Naive thymus-derived CD4-positive, alpha-beta T cell (primary cell): Measurements from ENCODE around the gene MATN1. TPM values are rescaled to one million over a fixed set of nuclear protein-coding genes. Genes with fewer than 3 reads are reported as not detected.

Experiments
- ATAC-seq: fragments of 150-1000 bp; cut with Tn5 transposase; 2 replicates; pipeline ENCODE4 v1.10.0; 2021; ENCODE audit warnings: mild to moderate bottlenecking, moderate library complexity
- CTCF ChIA-PET: fragments of 350-600 bp; sonication (Branson Sonifier 250); formaldehyde crosslinking; loops from one replicate; lab custom pipeline; 2021; ENCODE audit warnings: antibody characterized with exemption; lab: Charles Lee
- POLR2A ChIA-PET: fragments of 350-600 bp; sonication (Branson Sonifier 250); formaldehyde crosslinking; loops from one replicate; lab custom pipeline; 2021; ENCODE audit warnings: antibody characterized with exemption, inconsistent platforms; lab: Charles Lee
- DNase-seq, 9 donors: peaks; one replicate each; pipeline versions ENCODE4 v3.0.0 to v3.0.0-alpha.2; 2020 to 2022; ENCODE audit warnings: mixed read lengths in 1 of 9
- H3K27ac ChIP-seq: one replicate; pipeline ENCODE4 v1.7.0; 2013; ENCODE audit warnings: mild to moderate bottlenecking, low read depth, low read length, moderate library complexity
- H3K27me3 ChIP-seq, 2 donors: one replicate each; pipeline ENCODE4 v1.7.0; 2013; ENCODE audit warnings: low read length in 2 of 2, mild to moderate bottlenecking in 2 of 2, moderate library complexity in 2 of 2; ENCODE audit not compliant: control insufficient read depth in 2 of 2, insufficient read depth in 2 of 2
- H3K36me3 ChIP-seq, 3 experiments: 1 replicate in 2 of 3; 2 replicates in 1 of 3; pipeline ENCODE4 v1.7.0; 2013; ENCODE audit warnings: low read length in 3 of 3, mild to moderate bottlenecking in 3 of 3, moderate library complexity in 1 of 3; ENCODE audit not compliant: insufficient read depth in 3 of 3, control insufficient read depth in 2 of 3
- H3K4me1 ChIP-seq, 2 donors: one replicate each; pipeline ENCODE4 v1.7.0; 2013; ENCODE audit warnings: low read length in 2 of 2, mild to moderate bottlenecking in 2 of 2, moderate library complexity in 1 of 2; ENCODE audit not compliant: control insufficient read depth in 2 of 2, insufficient read depth in 2 of 2
- H3K4me3 ChIP-seq: 2 replicates; pipeline ENCODE4 v1.7.0; 2013; ENCODE audit warnings: mild to moderate bottlenecking, low read length
- H3K9me3 ChIP-seq, 3 experiments: 1 replicate in 2 of 3; 2 replicates in 1 of 3; pipeline ENCODE4 v1.7.0; 2013; ENCODE audit warnings: low read length in 3 of 3; ENCODE audit not compliant: control insufficient read depth in 2 of 3
- H3K27ac Mint-ChIP-seq, 9 donors: one replicate each; pipeline ENCODE4 v1.8.0; 2020 to 2022; ENCODE audit warnings: mixed read lengths in 9 of 9, mild to moderate bottlenecking in 8 of 9, moderate library complexity in 5 of 9, inconsistent platforms in 2 of 9
- H3K27me3 Mint-ChIP-seq, 5 donors: one replicate each; pipeline ENCODE4 v1.8.0; 2021 to 2022; ENCODE audit warnings: mixed read lengths in 5 of 5, mild to moderate bottlenecking in 1 of 5
- H3K36me3 Mint-ChIP-seq, 5 donors: one replicate each; pipeline ENCODE4 v1.8.0; 2020 to 2022; ENCODE audit warnings: mixed read lengths in 5 of 5, mild to moderate bottlenecking in 3 of 5, inconsistent platforms in 1 of 5
- H3K4me1 Mint-ChIP-seq, 7 donors: one replicate each; pipeline ENCODE4 v1.8.0; 2020 to 2022; ENCODE audit warnings: mixed read lengths in 7 of 7, mild to moderate bottlenecking in 3 of 7, inconsistent platforms in 1 of 7
- H3K4me3 Mint-ChIP-seq, 10 donors: one replicate each; pipeline ENCODE4 v1.8.0; 2020 to 2022; ENCODE audit warnings: mild to moderate bottlenecking in 10 of 10, mixed read lengths in 10 of 10, moderate library complexity in 6 of 10, inconsistent platforms in 2 of 10
- H3K9me3 Mint-ChIP-seq, 11 donors: one replicate each; pipeline ENCODE4 v1.8.0; 2020 to 2022; ENCODE audit warnings: mixed read lengths in 11 of 11, mild to moderate bottlenecking in 4 of 11, inconsistent platforms in 1 of 11, moderate library complexity in 1 of 11
- intact Hi-C, 2 donors: fragments of 100-400 bp; cut with micrococcal nuclease; formaldehyde crosslinking; loops; one replicate each; pipeline ENCODE4 v1.15.1; 2023
- polyA plus RNA-seq, 2 donors: library from polyadenylated mRNA; unstranded; fragments of 300-500 nt; fragmentation: Illumina TruSeq; gene quantifications; one replicate each; pipeline ENCODE4 v1.2.3, GENCODE V29; 2021
- total RNA-seq, 6 experiments: library from RNA in 5 of 6; stranded (reverse) in 5 of 6; gene quantifications; 1 replicate in 5 of 6; 2 replicates in 1 of 6; pipeline ENCODE4 v1.2.3 and lab custom pipeline; 2021 to 2026

The MATN1 gene
- total and polyA plus RNA-seq, 7 experiments from 2014 or later, result 0.08 to 3.6 (median 0.22) TPM; not detected in 2

GRCh38 chr1:30758785-30759380 is 35.5 kb upstream of the MATN1 start:
- DNase-seq (no peak), ATAC-seq (no peak)
- Mint-ChIP-seq H3K27ac (peak overlapping the region; percentile 66 to 99 (median 97)), H3K27me3 (no peaks in the 10 kb centered on the region), H3K36me3 (peaks cover 0 to 26% (median 5%) of the 10 kb centered on the region in 5 donors), H3K4me3 (peak overlapping the region; percentile 83 to 100 (median 98)), H3K4me1 (peaks cover 56 to 87% (median 80%) of the 10 kb centered on the region in 7 donors), H3K9me3 (no peaks in the 10 kb centered on the region)
- H3K4me1 ChIP-seq, result peaks cover 45 to 56% of the 10 kb centered on the region in 2 donors
- ChIA-PET CTCF (interaction anchor here (1.3 to 12.1 kb wide), 5 partner anchors 12 to 39 kb away, joined by 3 to 133 read pairs (median 53); no protein-coding TSS in a partner anchor), POLR2A (interaction anchor here (0.7 to 42.4 kb wide), 4 partner anchors 4 to 151 kb away, joined by 3 to 1281 read pairs (median 657); partner anchors contain the start of genes LAPTM5 and MATN1)
- no peaks in the 10 kb centered on the region for H3K27me3 ChIP-seq
- H3K36me3 ChIP-seq, result peaks cover 0 to 9% (median 0%) of the 10 kb centered on the region in 3 experiments
- no peaks in the 10 kb centered on the region for H3K9me3 ChIP-seq
- H3K27ac ChIP-seq, result peak overlapping the region; percentile 98
- peak overlapping the region; percentile 45 for H3K4me3 ChIP-seq
- intact Hi-C loops, result loop anchor here in 1 of 2 donors (10.0 kb wide), 1 partner anchor 306 kb away; the partner anchor contains the start of gene PUM1

DNA sequence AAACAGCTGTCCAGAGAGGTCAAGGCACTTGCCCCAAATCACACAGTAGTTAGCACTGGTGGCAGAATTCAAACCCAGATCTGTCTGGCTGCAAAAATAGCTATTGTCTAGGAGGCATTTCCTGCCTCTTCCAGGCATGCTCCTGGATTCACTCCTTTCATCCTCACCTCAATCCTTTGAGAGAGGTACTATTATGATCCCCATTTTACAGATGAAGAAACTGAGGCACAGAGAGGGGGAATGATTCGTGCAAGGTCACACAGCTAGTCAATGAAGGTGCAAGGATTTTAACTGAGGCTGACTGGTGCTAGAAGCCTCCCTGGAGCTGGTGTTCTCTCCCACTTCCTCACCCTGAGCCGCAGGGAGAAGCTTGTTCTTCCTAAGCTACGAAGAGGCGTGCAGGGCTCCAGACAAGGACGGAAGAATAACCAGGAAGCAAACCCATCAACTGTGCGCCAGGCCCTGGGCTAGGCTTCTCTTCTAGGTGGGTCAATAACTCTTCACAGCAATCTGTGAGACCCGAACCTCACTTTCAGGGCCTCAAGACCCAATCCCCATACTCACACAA is 34.8 kb upstream of the MATN1 start:
- Histone ChIP-seq H3K9me3 (no peaks in the 10 kb centered on the region), H3K4me3 (peak overlapping the region; percentile 80), H3K36me3 (peaks cover 0 to 9% (median 0%) of the 10 kb centered on the region in 3 experiments), H3K27me3 (no peaks in the 10 kb centered on the region), H3K4me1 (peaks cover 52 to 59% of the 10 kb centered on the region in 2 donors), H3K27ac (peak overlapping the region; percentile 98)
- DNase-seq (no peak), ATAC-seq (no peak)
- ChIA-PET CTCF (interaction anchor here (1.3 to 12.1 kb wide), 4 partner anchors 12 to 38 kb away, joined by 3 to 133 read pairs (median 76); no protein-coding TSS in a partner anchor), POLR2A (interaction anchor here (0.5 to 42.4 kb wide), 5 partner anchors 3 to 152 kb away, joined by 3 to 1281 read pairs (median 33); partner anchors contain the start of genes LAPTM5 and MATN1)
- peaks cover 0 to 33% (median 6%) of the 10 kb centered on the region in 5 donors for H3K36me3 Mint-ChIP-seq
- H3K27ac Mint-ChIP-seq, result peak overlapping the region; percentile 90 to 99 (median 97)
- peak overlapping the region; percentile 83 to 100 (median 98) for H3K4me3 Mint-ChIP-seq
- peaks cover 63 to 90% (median 82%) of the 10 kb centered on the region in 7 donors for H3K4me1 Mint-ChIP-seq
- no peaks in the 10 kb centered on the region for H3K9me3 Mint-ChIP-seq
- intact Hi-C loops, result loop anchor here in 1 of 2 donors (10.0 kb wide), 1 partner anchor 307 kb away; the partner anchor contains the start of gene PUM1
- no peaks in the 10 kb centered on the region for H3K27me3 Mint-ChIP-seq

- ChIA-PET CTCF (interaction anchor here (1.3 to 12.1 kb wide), 4 partner anchors 11 to 37 kb away, joined by 3 to 133 read pairs (median 76); no protein-coding TSS in a partner anchor), POLR2A (interaction anchor here (0.5 to 42.4 kb wide), 4 partner anchors 2 to 28 kb away, joined by 3 to 1281 read pairs (median 657); partner anchors contain the start of genes LAPTM5 and MATN1)
- Mint-ChIP-seq H3K27ac (peak within 1 kb of the TSS; percentile 90 to 100 (median 97)), H3K4me3 (peak within 1 kb of the TSS; percentile 95 to 100 (median 98)), H3K27me3 (no peaks in the 10 kb centered on the region), H3K4me1 (peaks cover 65 to 90% (median 80%) of the 10 kb centered on the region in 7 donors), H3K36me3 (peaks cover 0 to 33% (median 6%) of the 10 kb centered on the region in 5 donors), H3K9me3 (no peaks in the 10 kb centered on the region)
- Histone ChIP-seq H3K27ac (peak within 1 kb of the TSS; percentile 98), H3K4me3 (peak within 1 kb of the TSS; percentile 80), H3K9me3 (no peaks in the 10 kb centered on the region), H3K36me3 (peaks cover 0 to 9% (median 0%) of the 10 kb centered on the region in 3 experiments), H3K4me1 (peaks cover 58 to 59% of the 10 kb centered on the region in 2 donors), H3K27me3 (no peaks in the 10 kb centered on the region)
- DNase-seq (peak in 8 of 9 donors; percentile 50 to 70 (median 60)), ATAC-seq (peak; percentile 62)
- intact Hi-C loops, result loop anchor here (1.0 to 10.0 kb wide), 6 partner anchors 8 to 307 kb away; partner anchors contain the start of gene PUM1 (in 1 of the 2)
These were observed 34.2 kb upstream of the MATN1 start, which contains the start of gene LAPTM5 for GRCh38 chr1:30757352-30758120. Gene LAPTM5, minus strand, starts transcription at chr1:30757774. Its CDS starts 29 bp downstream, at chr1:30757745.

DNA sequence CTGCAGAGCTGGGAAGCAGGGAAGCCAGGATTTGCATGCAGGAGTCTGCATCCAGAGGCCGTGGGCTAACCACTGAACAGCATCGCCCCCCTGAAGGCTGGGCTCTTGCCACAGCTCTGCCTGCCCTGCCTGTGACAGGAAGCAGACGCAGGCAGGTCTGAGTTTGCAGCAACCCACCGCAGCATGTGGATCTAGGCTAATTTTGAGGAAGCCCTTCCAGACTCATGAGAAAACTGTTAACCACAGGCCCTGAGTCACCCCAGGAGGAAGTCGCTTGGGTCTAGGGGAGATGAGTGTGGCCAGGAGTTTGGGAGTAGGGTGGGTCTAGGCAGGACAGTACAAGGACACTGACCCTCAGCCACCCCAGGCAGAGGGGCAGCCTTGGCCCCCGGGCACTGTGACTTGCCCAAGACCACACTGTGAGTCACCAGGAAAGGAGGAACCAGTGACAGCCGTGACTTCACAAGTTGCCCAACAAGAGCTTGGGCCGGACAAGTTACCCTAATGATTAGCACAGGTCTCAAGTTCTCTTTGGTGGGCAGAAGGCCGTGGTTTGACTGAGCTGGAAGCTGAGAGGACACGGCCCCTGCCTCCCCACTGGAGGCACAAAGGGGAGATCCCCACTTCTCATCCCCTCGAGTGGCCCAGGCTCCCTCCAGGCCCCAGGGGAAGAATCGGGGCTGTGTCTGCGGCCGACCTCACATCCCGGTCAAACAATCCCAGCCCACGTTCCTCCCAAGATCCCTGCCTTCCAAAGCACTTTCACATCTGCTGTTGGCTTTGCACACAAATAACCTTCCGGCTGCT is 33.4 kb upstream of the MATN1 start:
- peak overlapping the region; percentile 90 to 100 (median 97) for H3K27ac Mint-ChIP-seq
- no peaks in the 10 kb centered on the region for H3K9me3 Mint-ChIP-seq
- peaks cover 0 to 36% (median 12%) of the 10 kb centered on the region in 5 donors for H3K36me3 Mint-ChIP-seq
- no peaks in the 10 kb centered on the region for H3K27me3 Mint-ChIP-seq
- H3K4me1 Mint-ChIP-seq, result peaks cover 67 to 90% (median 81%) of the 10 kb centered on the region in 7 donors
- ATAC-seq (peak; percentile 77), DNase-seq (peak; percentile 45 to 77 (median 65))
- intact Hi-C loops, result loop anchor here (1.0 to 10.0 kb wide), 8 partner anchors 7 to 308 kb away; partner anchors contain the start of gene PUM1 (in 1 of the 2)
- CTCF ChIA-PET, result interaction anchor here (0.5 to 12.1 kb wide), 4 partner anchors 10 to 39 kb away, joined by 3 to 133 read pairs (median 76); no protein-coding TSS in a partner anchor
- H3K9me3 ChIP-seq, result no peaks in the 10 kb centered on the region
- H3K27me3 ChIP-seq, result no peaks in the 10 kb centered on the region
- H3K36me3 ChIP-seq, result peaks cover 0 to 16% (median 0%) of the 10 kb centered on the region in 3 experiments
- peak overlapping the region; percentile 98 for H3K27ac ChIP-seq
- POLR2A ChIA-PET, result interaction anchor here (4.3 to 42.4 kb wide), 3 partner anchors 2 to 21 kb away, joined by 33 to 1281 read pairs (median 1281); partner anchors contain the start of genes LAPTM5 and MATN1
- peaks cover 58 to 66% of the 10 kb centered on the region in 2 donors for H3K4me1 ChIP-seq
- peak overlapping the region; percentile 80 for H3K4me3 ChIP-seq
- H3K4me3 Mint-ChIP-seq, result peak overlapping the region; percentile 95 to 100 (median 98)

- ATAC-seq (no peak), DNase-seq (peak in 1 of 9 donors; percentile 53)
- H3K9me3 Mint-ChIP-seq, result no peaks in the 10 kb centered on the region
- H3K4me1 Mint-ChIP-seq, result peaks cover 63 to 90% (median 81%) of the 10 kb centered on the region in 7 donors
- Histone ChIP-seq H3K4me1 (peaks cover 58 to 72% of the 10 kb centered on the region in 2 donors), H3K36me3 (peaks cover 0 to 19% (median 0%) of the 10 kb centered on the region in 3 experiments), H3K4me3 (peak overlapping the region; percentile 80), H3K27me3 (no peaks in the 10 kb centered on the region), H3K9me3 (no peaks in the 10 kb centered on the region), H3K27ac (peak overlapping the region; percentile 98)
- CTCF ChIA-PET, result interaction anchor here (6.7 to 12.1 kb wide), 3 partner anchors 10 to 36 kb away, joined by 53 to 133 read pairs (median 99); no protein-coding TSS in a partner anchor
- POLR2A ChIA-PET, result interaction anchor here (4.3 to 42.4 kb wide), 3 partner anchors 1 to 22 kb away, joined by 33 to 1281 read pairs (median 1281); partner anchors contain the start of genes LAPTM5 and MATN1
- peak overlapping the region; percentile 90 to 100 (median 97) for H3K27ac Mint-ChIP-seq
- H3K27me3 Mint-ChIP-seq, result no peaks in the 10 kb centered on the region
- peak overlapping the region; percentile 95 to 100 (median 98) for H3K4me3 Mint-ChIP-seq
- intact Hi-C loops, result loop anchor here (1.0 to 10.0 kb wide), 5 partner anchors 13 to 309 kb away; partner anchors contain the start of gene PUM1 (in 1 of the 2)
- peaks cover 0 to 38% (median 12%) of the 10 kb centered on the region in 5 donors for H3K36me3 Mint-ChIP-seq
These were observed 32.8 kb upstream of the MATN1 start for GRCh38 chr1:30756206-30756544.
